EL (cell line): ENCODE results near the gene POU5F2.

Experiments
- DNase-seq: peaks from one replicate; pipeline ENCODE4 v3.0.0-alpha.2; 2016

POU5F2 gene

GRCh38 chr5:93715761-93716160 lies 25.6 kb downstream of the POU5F2 start:
- DNase-seq: no peak

GRCh38 chr5:93715327-93715726 lies 26.1 kb downstream of the POU5F2 start:
- no peak for DNase-seq

GRCh38 chr5:93708442-93708841 lies 33.0 kb downstream of the POU5F2 start:
- DNase-seq: no peak

GRCh38 chr5:93705896-93706295 lies 35.5 kb downstream of the POU5F2 start:
- peak; percentile 43 for DNase-seq

GRCh38 chr5:93704996-93705395 lies 36.4 kb downstream of the POU5F2 start:
- no peak for DNase-seq

GRCh38 chr5:93691997-93692396 lies 49.4 kb downstream of the POU5F2 start:
- no peak for DNase-seq
